AG09319 (cell line): ENCODE results near the gene QSOX1.

ENCODE experiments used
- DNase-seq: peaks from one replicate; pipeline ENCODE4 v3.0.0-alpha.2; 2010; ENCODE audit warnings: low read depth; ENCODE audit errors: extremely low read depth
- TF ChIP-seq, protein P1 (sequence below): IDR thresholded peaks from 2 replicates; pipeline ENCODE4 v1.5.1; 2011; ENCODE audit warnings: low read depth, mild to moderate bottlenecking, inconsistent platforms, low read length, moderate library complexity

QSOX1 gene

GRCh38 chr1:180151508-180151907, 3.2 kb upstream of the QSOX1 start:
- TF ChIP-seq, protein P1, sequence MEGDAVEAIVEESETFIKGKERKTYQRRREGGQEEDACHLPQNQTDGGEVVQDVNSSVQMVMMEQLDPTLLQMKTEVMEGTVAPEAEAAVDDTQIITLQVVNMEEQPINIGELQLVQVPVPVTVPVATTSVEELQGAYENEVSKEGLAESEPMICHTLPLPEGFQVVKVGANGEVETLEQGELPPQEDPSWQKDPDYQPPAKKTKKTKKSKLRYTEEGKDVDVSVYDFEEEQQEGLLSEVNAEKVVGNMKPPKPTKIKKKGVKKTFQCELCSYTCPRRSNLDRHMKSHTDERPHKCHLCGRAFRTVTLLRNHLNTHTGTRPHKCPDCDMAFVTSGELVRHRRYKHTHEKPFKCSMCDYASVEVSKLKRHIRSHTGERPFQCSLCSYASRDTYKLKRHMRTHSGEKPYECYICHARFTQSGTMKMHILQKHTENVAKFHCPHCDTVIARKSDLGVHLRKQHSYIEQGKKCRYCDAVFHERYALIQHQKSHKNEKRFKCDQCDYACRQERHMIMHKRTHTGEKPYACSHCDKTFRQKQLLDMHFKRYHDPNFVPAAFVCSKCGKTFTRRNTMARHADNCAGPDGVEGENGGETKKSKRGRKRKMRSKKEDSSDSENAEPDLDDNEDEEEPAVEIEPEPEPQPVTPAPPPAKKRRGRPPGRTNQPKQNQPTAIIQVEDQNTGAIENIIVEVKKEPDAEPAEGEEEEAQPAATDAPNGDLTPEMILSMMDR, result no peak
- no peak for DNase-seq

DNA sequence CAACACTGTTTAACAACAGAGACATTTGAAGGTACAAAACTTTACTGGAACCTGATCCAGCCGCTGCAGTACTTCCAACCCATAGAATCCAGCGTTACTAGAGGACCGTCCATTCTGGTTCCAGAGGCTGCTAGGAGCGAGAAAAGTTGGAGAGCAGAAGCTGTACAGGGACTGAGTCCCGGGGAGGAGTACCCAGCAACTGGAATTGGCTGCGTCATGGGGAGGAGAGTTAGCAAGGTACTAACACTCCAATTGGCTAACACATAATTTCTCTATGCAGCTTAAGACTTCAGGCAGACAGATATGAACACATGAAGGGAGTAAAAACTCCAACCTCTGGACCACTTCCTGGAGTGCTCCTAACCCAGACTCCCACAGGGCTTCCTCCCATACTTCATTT, 2.1 kb upstream of the QSOX1 start:
- TF ChIP-seq, protein P1, result no peak
- DNase-seq, result no peak

- TF ChIP-seq, protein P1, result no peak
- DNase-seq, result no peak
Observed at GRCh38 chr1:180153032-180153431, 1.6 kb upstream of the QSOX1 start.

GRCh38 chr1:180154003-180154324, 705 bp upstream of the QSOX1 start:
- TF ChIP-seq, protein P1, result no peak
- no peak for DNase-seq

DNA sequence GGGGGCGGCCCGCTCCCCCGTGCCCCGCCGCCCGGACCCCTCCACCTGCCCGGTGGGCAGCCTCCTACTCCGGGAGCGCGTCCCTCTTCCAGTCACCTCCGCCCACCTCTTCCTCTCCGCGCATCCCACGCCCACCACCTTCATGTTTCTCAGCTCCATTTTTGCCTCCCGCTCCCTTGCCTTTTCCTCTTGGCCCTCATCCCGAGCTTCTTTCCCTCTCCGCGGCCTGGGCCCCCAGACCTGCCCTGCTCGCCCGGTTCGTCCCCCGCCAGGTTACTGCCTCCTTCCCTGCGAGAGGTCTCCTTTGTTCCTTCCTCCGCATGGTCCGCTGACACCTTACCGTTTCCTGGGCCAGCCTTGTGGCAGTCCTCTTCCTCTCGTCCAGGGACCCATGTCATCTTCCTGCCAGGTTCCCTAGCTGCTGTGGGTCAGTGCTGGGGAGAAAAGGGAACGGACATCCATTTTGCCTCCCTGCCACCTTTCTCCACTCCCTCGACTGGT, 563 bp downstream of the QSOX1 start:
- no peak for DNase-seq
- TF ChIP-seq, protein P1, result no peak

DNA sequence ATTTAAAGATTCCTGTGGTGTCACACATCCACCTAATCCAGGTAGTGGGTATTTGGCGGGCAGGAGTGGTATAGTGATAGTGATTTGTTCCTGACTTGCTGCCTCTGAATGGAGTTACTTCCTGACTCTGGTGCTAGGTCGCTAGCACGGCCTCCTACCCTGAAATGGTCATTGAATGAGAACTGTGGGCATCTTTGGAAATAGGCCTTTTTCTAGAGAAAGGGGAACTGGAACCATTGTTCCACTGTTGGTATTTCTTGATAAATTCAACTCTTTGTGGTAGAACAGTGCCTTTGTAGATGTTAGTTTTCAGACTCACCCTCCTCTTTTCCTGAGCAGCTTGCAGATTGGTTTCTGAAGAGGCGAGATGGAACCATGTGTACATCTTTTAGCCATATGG, 1.5 kb downstream of the QSOX1 start:
- TF ChIP-seq, protein P1, result no peak
- no peak for DNase-seq

- TF ChIP-seq, protein P1, result no peak
- no peak for DNase-seq
Observed at GRCh38 chr1:180156631-180157091, 2.0 kb downstream of the QSOX1 start.
